PC-3 (cell line): ENCODE results near the gene PINLYP.

Experiments used
- CTCF ChIP-seq: fragments of 300-600 bp; sonication (generic); conservative IDR thresholded peaks from 2 replicates; pipeline ENCODE4 v1.5.1; 2017; ENCODE audit warnings: antibody characterized with exemption, low read depth, mild to moderate bottlenecking, low read length
- EZH2 ChIP-seq: fragments of 300-600 bp; sonication (generic); IDR thresholded peaks from one replicate; pipeline ENCODE4 v1.6.1; 2017; ENCODE audit warnings: antibody characterized with exemption, mild to moderate bottlenecking, low read length; ENCODE audit not compliant: unreplicated experiment
- EZH2phosphoT487 ChIP-seq: fragments of 300-600 bp; sonication (generic); IDR thresholded peaks from 2 replicates; pipeline ENCODE4 v1.6.1; 2018; ENCODE audit warnings: mild to moderate bottlenecking, antibody characterized with exemption, low read length, borderline replicate concordance

GRCh38 chr19:43594081-43594697 lies 18.6 kb downstream of the PINLYP start:
- TF ChIP-seq CTCF, result no peak
- TF ChIP-seq EZH2, result no peak
- TF ChIP-seq EZH2phosphoT487, result no peak
